ENCODE data around the gene TFEB.

The TFEB gene

GRCh38 chr6:41747256-41748101, 12.1 kb upstream of the TFEB start, which contains the start of gene PGC:
Gene PGC, minus strand, starts transcription at chr6:41747397. Its CDS starts 63 bp downstream, at chr6:41747334.
- no peaks in the 10 kb centered on the region for H3K9me3 ChIP-seq (ENCODE audit: control insufficient read depth, low read length)
- no peak within 1 kb of the TSS for H3K4me3 ChIP-seq (ENCODE audit: extremely low read depth, insufficient read depth, low read length, poor library complexity, severe bottlenecking)
- H3K4me1 ChIP-seq (ENCODE audit: control insufficient read depth, insufficient read depth, low read length, poor library complexity, severe bottlenecking), result peaks cover 12% of the 10 kb centered on the region
- no peak within 1 kb of the TSS for H3K27ac ChIP-seq (ENCODE audit: low read depth, low read length, severe bottlenecking)
- 91 to 93% methylated on average over 15 of the region's 15 CpGs for WGBS, 2 experiments (ENCODE audit: insufficient coverage in 2 of 2)
- H3K36me3 ChIP-seq (ENCODE audit: control insufficient read depth, insufficient read depth, low read length), result no peaks in the 10 kb centered on the region

DNA sequence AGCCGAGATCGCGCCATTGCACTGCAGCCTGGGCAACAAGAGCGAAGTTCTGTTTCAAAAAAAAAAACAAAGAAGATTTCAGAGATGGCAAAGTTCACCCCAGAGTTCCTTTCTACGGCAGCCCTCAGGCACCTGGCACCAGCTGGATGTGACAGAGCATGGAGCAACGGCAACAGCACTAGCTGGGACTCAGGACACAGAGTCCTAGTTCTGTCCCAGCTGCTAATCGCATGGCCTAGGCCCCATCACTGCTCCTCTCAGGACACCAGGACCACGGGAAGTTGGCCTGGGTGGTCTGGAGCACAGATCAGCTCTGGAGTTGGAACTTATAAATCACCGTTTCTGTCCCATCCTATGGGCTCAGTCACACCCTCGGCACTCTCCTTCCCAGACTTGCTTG, 10.7 kb upstream of the TFEB start:
- WGBS, 2 experiments (ENCODE audit: insufficient coverage in 2 of 2), result 96% methylated on average over 9 to 10 of the region's 10 CpGs
- H3K4me1 ChIP-seq (ENCODE audit: control insufficient read depth, insufficient read depth, low read length, poor library complexity, severe bottlenecking), result peaks cover 20% of the 10 kb centered on the region
- H3K27ac ChIP-seq (ENCODE audit: low read depth, low read length, severe bottlenecking), result no peak overlapping the region
- no peaks in the 10 kb centered on the region for H3K36me3 ChIP-seq (ENCODE audit: control insufficient read depth, insufficient read depth, low read length)
- no peak overlapping the region for H3K4me3 ChIP-seq (ENCODE audit: extremely low read depth, insufficient read depth, low read length, poor library complexity, severe bottlenecking)
- no peaks in the 10 kb centered on the region for H3K9me3 ChIP-seq (ENCODE audit: control insufficient read depth, low read length)

DNA sequence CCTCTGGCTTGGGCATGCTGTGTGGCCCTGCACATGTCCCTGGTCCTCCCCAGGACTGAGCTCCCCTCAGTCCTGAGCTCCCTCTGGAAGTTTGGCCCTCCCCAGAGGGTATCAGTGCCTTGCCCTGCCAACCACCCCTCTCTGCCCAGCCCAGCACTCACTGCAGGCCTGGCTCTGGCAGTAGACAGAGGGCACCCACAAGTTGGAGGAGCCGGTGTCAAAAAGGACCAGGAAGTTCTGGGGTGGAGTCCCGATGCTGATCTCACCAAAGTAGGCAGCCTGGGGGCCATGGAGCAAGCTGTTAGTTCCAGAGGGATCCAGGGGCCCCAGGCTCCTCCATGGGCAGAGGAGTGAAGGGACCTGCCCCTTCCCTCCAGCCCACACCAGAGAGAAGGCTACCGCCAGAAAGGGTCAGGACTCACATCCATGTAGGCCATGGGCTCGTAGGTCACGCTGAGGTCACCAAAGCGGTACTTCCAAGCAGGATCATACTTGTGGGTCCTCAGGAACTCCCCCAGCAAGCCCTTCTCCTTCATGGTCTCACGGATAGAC, 8.9 kb upstream of the TFEB start:
- peaks cover 37% of the 10 kb centered on the region for H3K4me1 ChIP-seq (ENCODE audit: control insufficient read depth, insufficient read depth, low read length, poor library complexity, severe bottlenecking)
- H3K4me3 ChIP-seq (ENCODE audit: extremely low read depth, insufficient read depth, low read length, poor library complexity, severe bottlenecking), result no peak overlapping the region
- H3K36me3 ChIP-seq (ENCODE audit: control insufficient read depth, insufficient read depth, low read length), result no peaks in the 10 kb centered on the region
- no peaks in the 10 kb centered on the region for H3K9me3 ChIP-seq (ENCODE audit: control insufficient read depth, low read length)
- 100% methylated on average over 6 to 7 of the region's 7 CpGs for WGBS, 2 experiments (ENCODE audit: insufficient coverage in 2 of 2)
- H3K27ac ChIP-seq (ENCODE audit: low read depth, low read length, severe bottlenecking), result no peak overlapping the region

GRCh38 chr6:41743406-41744235, 8.2 kb upstream of the TFEB start:
- Histone ChIP-seq H3K27ac (ENCODE audit: low read depth, low read length, severe bottlenecking) (no peak overlapping the region), H3K4me1 (ENCODE audit: control insufficient read depth, insufficient read depth, low read length, poor library complexity, severe bottlenecking) (peaks cover 40% of the 10 kb centered on the region), H3K9me3 (ENCODE audit: control insufficient read depth, low read length) (no peaks in the 10 kb centered on the region), H3K36me3 (ENCODE audit: control insufficient read depth, insufficient read depth, low read length) (no peaks in the 10 kb centered on the region), H3K4me3 (ENCODE audit: extremely low read depth, insufficient read depth, low read length, poor library complexity, severe bottlenecking) (no peak overlapping the region)
- WGBS, 2 experiments (ENCODE audit: insufficient coverage in 2 of 2), result 87 to 92% methylated on average over 5 of the region's 6 CpGs

- H3K36me3 ChIP-seq (ENCODE audit: control insufficient read depth, insufficient read depth, low read length), result no peaks in the 10 kb centered on the region
- H3K9me3 ChIP-seq (ENCODE audit: control insufficient read depth, low read length), result no peaks in the 10 kb centered on the region
- 91% methylated on average over 19 to 20 of the region's 20 CpGs for WGBS, 2 experiments (ENCODE audit: insufficient coverage in 2 of 2)
- no peak overlapping the region for H3K4me3 ChIP-seq (ENCODE audit: extremely low read depth, insufficient read depth, low read length, poor library complexity, severe bottlenecking)
- no peak overlapping the region for H3K27ac ChIP-seq (ENCODE audit: low read depth, low read length, severe bottlenecking)
- peaks cover 37% of the 10 kb centered on the region for H3K4me1 ChIP-seq (ENCODE audit: control insufficient read depth, insufficient read depth, low read length, poor library complexity, severe bottlenecking)
Measured at GRCh38 chr6:41741625-41742490, 6.5 kb upstream of the TFEB start.

DNA sequence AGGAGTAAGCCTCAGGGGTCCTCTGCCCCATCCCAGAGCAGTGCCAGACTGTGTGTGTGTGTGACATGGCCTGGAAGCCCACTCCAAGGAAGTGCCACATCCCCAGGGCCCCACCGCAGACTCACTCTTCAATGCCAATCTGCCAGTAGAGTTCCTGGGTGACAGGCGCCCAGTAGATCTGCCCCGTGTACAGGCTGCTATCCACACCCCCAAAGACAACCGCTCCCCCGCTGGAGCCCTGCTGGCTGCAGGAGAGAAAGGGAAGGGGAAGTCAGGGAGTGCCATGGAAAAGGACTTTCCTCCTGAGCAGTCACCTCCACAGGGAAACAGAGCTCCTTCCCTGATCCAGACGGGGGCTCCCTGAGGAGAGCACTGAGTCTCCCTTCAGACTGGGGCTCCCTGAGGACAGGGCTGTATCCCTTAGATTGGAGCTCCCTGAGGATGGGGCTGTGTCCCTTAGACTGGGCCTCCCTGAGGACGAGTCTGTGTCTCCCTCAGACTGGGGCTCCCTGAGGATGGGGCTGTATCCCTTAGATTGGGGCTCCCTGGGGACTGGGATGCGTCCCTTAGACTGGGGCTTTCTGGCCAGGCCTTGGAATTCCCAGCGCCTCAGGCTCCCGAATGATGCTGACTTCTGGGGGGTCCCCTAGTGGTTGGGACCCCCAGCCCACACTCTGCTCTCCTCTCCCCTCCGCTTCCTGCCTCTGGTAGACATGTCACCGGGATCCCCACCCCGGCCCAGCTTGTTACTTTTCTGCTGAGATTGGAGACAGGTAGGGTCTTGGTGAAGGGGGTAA, 5.2 kb upstream of the TFEB start:
- no peaks in the 10 kb centered on the region for H3K36me3 ChIP-seq (ENCODE audit: control insufficient read depth, insufficient read depth, low read length)
- no peak overlapping the region for H3K27ac ChIP-seq (ENCODE audit: low read depth, low read length, severe bottlenecking)
- no peaks in the 10 kb centered on the region for H3K9me3 ChIP-seq (ENCODE audit: control insufficient read depth, low read length)
- no peak overlapping the region for H3K4me3 ChIP-seq (ENCODE audit: extremely low read depth, insufficient read depth, low read length, poor library complexity, severe bottlenecking)
- peaks cover 45% of the 10 kb centered on the region for H3K4me1 ChIP-seq (ENCODE audit: control insufficient read depth, insufficient read depth, low read length, poor library complexity, severe bottlenecking)
- 70 to 93% methylated on average over 7 to 10 of the region's 13 CpGs for WGBS, 2 experiments (ENCODE audit: insufficient coverage in 2 of 2)

- no peaks in the 10 kb centered on the region for H3K9me3 ChIP-seq (ENCODE audit: control insufficient read depth, low read length)
- H3K36me3 ChIP-seq (ENCODE audit: control insufficient read depth, insufficient read depth, low read length), result no peaks in the 10 kb centered on the region
- H3K4me1 ChIP-seq (ENCODE audit: control insufficient read depth, insufficient read depth, low read length, poor library complexity, severe bottlenecking), result peaks cover 45% of the 10 kb centered on the region
- H3K27ac ChIP-seq (ENCODE audit: low read depth, low read length, severe bottlenecking), result peak overlapping the region; percentile 69
- H3K4me3 ChIP-seq (ENCODE audit: extremely low read depth, insufficient read depth, low read length, poor library complexity, severe bottlenecking), result no peak overlapping the region
- 50% methylated on average over 1 of the region's 4 CpGs; no CpG with 5 or more reads in 1 of the 2 experiments for WGBS, 2 experiments (ENCODE audit: insufficient coverage in 2 of 2)
Measured at GRCh38 chr6:41739041-41739440, 3.6 kb upstream of the TFEB start.

- H3K9me3 ChIP-seq (ENCODE audit: control insufficient read depth, low read length), result no peaks in the 10 kb centered on the region
- H3K36me3 ChIP-seq (ENCODE audit: control insufficient read depth, insufficient read depth, low read length), result no peaks in the 10 kb centered on the region
- peaks cover 51% of the 10 kb centered on the region for H3K4me1 ChIP-seq (ENCODE audit: control insufficient read depth, insufficient read depth, low read length, poor library complexity, severe bottlenecking)
- 86% methylated on average over 1 of the region's 6 CpGs; no CpG with 5 or more reads in 1 of the 2 experiments for whole genome bisulfite sequencing, 2 experiments (ENCODE audit: insufficient coverage in 2 of 2)
- H3K4me3 ChIP-seq (ENCODE audit: extremely low read depth, insufficient read depth, low read length, poor library complexity, severe bottlenecking), result no peak overlapping the region
- H3K27ac ChIP-seq (ENCODE audit: low read depth, low read length, severe bottlenecking), result no peak overlapping the region
Measured at GRCh38 chr6:41737591-41738130, 2.3 kb upstream of the TFEB start.

GRCh38 chr6:41736800-41737555, 1.6 kb upstream of the TFEB start:
- Histone ChIP-seq H3K4me1 (ENCODE audit: control insufficient read depth, insufficient read depth, low read length, poor library complexity, severe bottlenecking) (peaks cover 49% of the 10 kb centered on the region), H3K27ac (ENCODE audit: low read depth, low read length, severe bottlenecking) (no peak overlapping the region), H3K4me3 (ENCODE audit: extremely low read depth, insufficient read depth, low read length, poor library complexity, severe bottlenecking) (no peak overlapping the region), H3K36me3 (ENCODE audit: control insufficient read depth, insufficient read depth, low read length) (no peaks in the 10 kb centered on the region), H3K9me3 (ENCODE audit: control insufficient read depth, low read length) (no peaks in the 10 kb centered on the region)
- 90 to 93% methylated on average over 11 to 13 of the region's 13 CpGs for WGBS, 2 experiments (ENCODE audit: insufficient coverage in 2 of 2)

Data from mesodermal cell (in vitro differentiated cells).